ENCODE measurements around the gene FANCC.

DNA sequence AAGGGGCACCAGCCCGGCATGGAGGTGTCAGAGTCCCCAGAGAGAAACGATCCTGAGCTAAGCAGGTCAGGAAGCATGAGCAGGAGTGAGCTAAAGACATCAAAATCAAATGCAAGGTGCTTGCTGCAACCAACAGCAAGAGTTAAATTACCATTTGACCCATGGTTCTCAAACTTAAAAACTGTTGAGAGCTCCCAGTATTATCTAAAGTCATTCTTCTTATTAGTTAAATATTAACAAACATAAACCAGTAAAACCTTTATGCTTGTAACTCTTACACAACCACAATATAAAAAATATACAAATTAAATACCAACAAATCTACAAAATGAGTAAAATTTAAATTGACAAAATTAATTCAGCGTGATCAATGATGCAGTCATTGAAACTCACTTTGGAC, 51.5 kb downstream of the FANCC start:
- TF ChIP-seq TCF12 (IDR thresholded peaks at IDR 0.05; ENCODE audit: low read depth) = no peak
- TF ChIP-seq, protein P1, sequence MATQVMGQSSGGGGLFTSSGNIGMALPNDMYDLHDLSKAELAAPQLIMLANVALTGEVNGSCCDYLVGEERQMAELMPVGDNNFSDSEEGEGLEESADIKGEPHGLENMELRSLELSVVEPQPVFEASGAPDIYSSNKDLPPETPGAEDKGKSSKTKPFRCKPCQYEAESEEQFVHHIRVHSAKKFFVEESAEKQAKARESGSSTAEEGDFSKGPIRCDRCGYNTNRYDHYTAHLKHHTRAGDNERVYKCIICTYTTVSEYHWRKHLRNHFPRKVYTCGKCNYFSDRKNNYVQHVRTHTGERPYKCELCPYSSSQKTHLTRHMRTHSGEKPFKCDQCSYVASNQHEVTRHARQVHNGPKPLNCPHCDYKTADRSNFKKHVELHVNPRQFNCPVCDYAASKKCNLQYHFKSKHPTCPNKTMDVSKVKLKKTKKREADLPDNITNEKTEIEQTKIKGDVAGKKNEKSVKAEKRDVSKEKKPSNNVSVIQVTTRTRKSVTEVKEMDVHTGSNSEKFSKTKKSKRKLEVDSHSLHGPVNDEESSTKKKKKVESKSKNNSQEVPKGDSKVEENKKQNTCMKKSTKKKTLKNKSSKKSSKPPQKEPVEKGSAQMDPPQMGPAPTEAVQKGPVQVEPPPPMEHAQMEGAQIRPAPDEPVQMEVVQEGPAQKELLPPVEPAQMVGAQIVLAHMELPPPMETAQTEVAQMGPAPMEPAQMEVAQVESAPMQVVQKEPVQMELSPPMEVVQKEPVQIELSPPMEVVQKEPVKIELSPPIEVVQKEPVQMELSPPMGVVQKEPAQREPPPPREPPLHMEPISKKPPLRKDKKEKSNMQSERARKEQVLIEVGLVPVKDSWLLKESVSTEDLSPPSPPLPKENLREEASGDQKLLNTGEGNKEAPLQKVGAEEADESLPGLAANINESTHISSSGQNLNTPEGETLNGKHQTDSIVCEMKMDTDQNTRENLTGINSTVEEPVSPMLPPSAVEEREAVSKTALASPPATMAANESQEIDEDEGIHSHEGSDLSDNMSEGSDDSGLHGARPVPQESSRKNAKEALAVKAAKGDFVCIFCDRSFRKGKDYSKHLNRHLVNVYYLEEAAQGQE (IDR thresholded peaks at IDR 0.05; ENCODE audit: low read depth) = no peak
- no peak for TF ChIP-seq EGR1 (IDR thresholded peaks at IDR 0.05)
- TF ChIP-seq CREB1 (IDR thresholded peaks at IDR 0.05; ENCODE audit: low read depth) = no peak

Data from Ishikawa (cell line).